GM19239 (cell line): ENCODE measurements around the gene CEP72.

Experiments used
- DNase-seq: peaks from one replicate; pipeline ENCODE4 v3.0.0; 2011; ENCODE audit warnings: low spot score; ENCODE audit not compliant: insufficient read length
- FAIRE-seq: peaks from 2 replicates; lab custom pipeline; 2011; peaks lifted over from hg19 to GRCh38; lab: Jason Lieb, UNC

The CEP72 gene

GRCh38 chr5:633501-633955 lies 21.4 kb downstream of the CEP72 start:
- no peak for DNase-seq
- FAIRE-seq: no peak

- DNase-seq (no peak), FAIRE-seq (no peak)
These were observed 22.1 kb downstream of the CEP72 start for GRCh38 chr5:634191-634590.

- DNase-seq: no peak
- no peak for FAIRE-seq
These were observed 23.3 kb downstream of the CEP72 start for GRCh38 chr5:635306-636055.

- no peak for DNase-seq
- no peak for FAIRE-seq
These were observed 24.8 kb downstream of the CEP72 start for GRCh38 chr5:636951-637350.

GRCh38 chr5:637581-638450 lies 25.7 kb downstream of the CEP72 start:
- FAIRE-seq (no peak), DNase-seq (no peak)

- DNase-seq (no peak), FAIRE-seq (no peak)
These were observed 26.5 kb downstream of the CEP72 start for GRCh38 chr5:638501-639252.

- DNase-seq (no peak), FAIRE-seq (no peak)
These were observed 27.1 kb downstream of the CEP72 start for GRCh38 chr5:639253-639530.

GRCh38 chr5:639584-640213 lies 27.6 kb downstream of the CEP72 start:
- no peak for FAIRE-seq
- no peak for DNase-seq

GRCh38 chr5:640461-641330 lies 28.6 kb downstream of the CEP72 start:
- DNase-seq (no peak), FAIRE-seq (no peak)

GRCh38 chr5:641331-641765 lies 29.2 kb downstream of the CEP72 start:
- FAIRE-seq: no peak
- DNase-seq: no peak

GRCh38 chr5:642481-642880 lies 30.3 kb downstream of the CEP72 start:
- FAIRE-seq: no peak
- DNase-seq: no peak

GRCh38 chr5:643351-643801 lies 31.2 kb downstream of the CEP72 start:
- DNase-seq: peak; percentile 51
- FAIRE-seq: no peak

GRCh38 chr5:643811-644271 lies 31.7 kb downstream of the CEP72 start:
- FAIRE-seq: peak; percentile 79

GRCh38 chr5:644509-644908 lies 32.4 kb downstream of the CEP72 start:
- DNase-seq (no peak), FAIRE-seq (no peak)

More at GRCh38 chr5:643811-644271, 31.7 kb downstream of the CEP72 start:
- peak; percentile 73 for DNase-seq

- no peak for FAIRE-seq
- no peak for DNase-seq
These were observed 32.8 kb downstream of the CEP72 start for GRCh38 chr5:644971-645370.

GRCh38 chr5:645421-645820 lies 33.3 kb downstream of the CEP72 start:
- FAIRE-seq: no peak

GRCh38 chr5:646396-647201 lies 34.5 kb downstream of the CEP72 start:
- no peak for DNase-seq
- no peak for FAIRE-seq

More at GRCh38 chr5:645421-645820, 33.3 kb downstream of the CEP72 start:
- no peak for DNase-seq

- no peak for FAIRE-seq
These were observed 35.2 kb downstream of the CEP72 start for GRCh38 chr5:647311-647710.

More at GRCh38 chr5:647311-647710, 35.2 kb downstream of the CEP72 start:
- DNase-seq: no peak
